ENCODE data around the gene DYNC1I1. TPM values are rescaled to one million over a fixed set of nuclear protein-coding genes. Genes with fewer than 3 reads are reported as not detected.

The DYNC1I1 gene
- total and polyA plus RNA-seq, 10 donors = 0.21 to 7.5 (median 0.86) TPM

GRCh38 chr7:96136600-96137239 is 364.4 kb downstream of the DYNC1I1 start:
- peaks cover 0 to 62% (median 4%) of the 10 kb centered on the region in 6 donors for H3K36me3 ChIP-seq
- H3K27me3 ChIP-seq (replicated peaks in 1 of 7) = no peaks in the 10 kb centered on the region
- no peak overlapping the region for H3K4me3 ChIP-seq
- DNase-seq = no peak
- 93 to 99% (median 95%) methylated on average over 5 of the region's 5 CpGs for WGBS, 5 donors
- no peaks in the 10 kb centered on the region for H3K9me3 ChIP-seq
- H3K4me1 ChIP-seq = no peaks in the 10 kb centered on the region
- TF ChIP-seq POLR2A (IDR thresholded peaks at IDR 0.05) (no peak), CTCF (IDR thresholded peaks at IDR 0.05 in 8 of 11, conservative IDR thresholded peaks at IDR 0.05 in 3 of 11) (no peak), POLR2AphosphoS5 (IDR thresholded peaks at IDR 0.05) (no peak)
- intact Hi-C loops (cut with DNase I; ENCODE audit: low total_unique reads) = no loop called here
- no peak overlapping the region for H3K27ac ChIP-seq

GRCh38 chr7:96143495-96144259 is 371.3 kb downstream of the DYNC1I1 start:
- Histone ChIP-seq H3K27ac (no peak overlapping the region), H3K4me3 (no peak overlapping the region), H3K27me3 (replicated peaks in 1 of 7) (no peaks in the 10 kb centered on the region), H3K36me3 (peaks cover 0 to 80% (median 17%) of the 10 kb centered on the region in 6 donors), H3K4me1 (no peaks in the 10 kb centered on the region), H3K9me3 (no peaks in the 10 kb centered on the region)
- WGBS, 5 donors = 93 to 100% (median 96%) methylated on average over 1 of the region's 1 CpG
- intact Hi-C loops (cut with DNase I; ENCODE audit: low total_unique reads) = no loop called here
- TF ChIP-seq CTCF (IDR thresholded peaks at IDR 0.05 in 8 of 11, conservative IDR thresholded peaks at IDR 0.05 in 3 of 11) (no peak), POLR2A (IDR thresholded peaks at IDR 0.05) (no peak), POLR2AphosphoS5 (IDR thresholded peaks at IDR 0.05) (no peak)
- no peak for DNase-seq

- H3K36me3 ChIP-seq = peaks cover 0 to 84% (median 17%) of the 10 kb centered on the region in 6 donors
- no peaks in the 10 kb centered on the region for H3K4me1 ChIP-seq
- no peak overlapping the region for H3K27ac ChIP-seq
- no peak for TF ChIP-seq CTCF (IDR thresholded peaks at IDR 0.05 in 8 of 11, conservative IDR thresholded peaks at IDR 0.05 in 3 of 11)
- no peak for TF ChIP-seq POLR2AphosphoS5 (IDR thresholded peaks at IDR 0.05)
- no peak for TF ChIP-seq POLR2A (IDR thresholded peaks at IDR 0.05)
- intact Hi-C loops (cut with DNase I; ENCODE audit: low total_unique reads) = no loop called here
- H3K27me3 ChIP-seq (replicated peaks in 1 of 7) = no peaks in the 10 kb centered on the region
- WGBS, 5 donors = 61 to 81% (median 74%) methylated on average over 1 of the region's 1 CpG
- DNase-seq = no peak
- no peak overlapping the region for H3K4me3 ChIP-seq
- no peaks in the 10 kb centered on the region for H3K9me3 ChIP-seq
Observed at GRCh38 chr7:96144260-96144526, 371.8 kb downstream of the DYNC1I1 start.

Other genes with a start within 250 kb of the DYNC1I1 start
- 1,000 to 10,000 TPM in 1 of 7 donors, 100 to 1,000 TPM in 4, 10 to 100 TPM in 2; 42.1 to 1,055 (median 252) TPM for gene PDK4, start 176.0 kb upstream of the DYNC1I1 start, total RNA-seq
- 10 to 100 TPM; 21.1 to 48.9 (median 23.8) TPM for gene PDK4, start 176.0 kb upstream of the DYNC1I1 start, polyA plus RNA-seq